Osteoblast (primary cell): ENCODE results near the gene GUCY2F. TPM values are rescaled to one million over a fixed set of nuclear protein-coding genes. Genes with fewer than 3 reads are reported as not detected.

Source experiments
- DNase-seq: peaks from one replicate; pipeline ENCODE4 v3.0.0; 2011; ENCODE audit warnings: low spot score, mixed read lengths; ENCODE audit not compliant: insufficient read length; ENCODE audit errors: missing footprints
- H2AFZ ChIP-seq: 2 replicates; pipeline ENCODE4 v1.6.0; 2011; ENCODE audit warnings: mild to moderate bottlenecking, low read length
- H3K27ac ChIP-seq: 2 replicates; pipeline ENCODE4 v1.5.1; 2011; ENCODE audit warnings: mild to moderate bottlenecking, low read depth, low read length, moderate library complexity
- H3K27me3 ChIP-seq: 2 replicates; pipeline ENCODE4 v1.6.0; 2012; ENCODE audit warnings: mild to moderate bottlenecking, control low read depth, inconsistent platforms, low read length, moderate library complexity; ENCODE audit not compliant: insufficient read depth
- H3K36me3 ChIP-seq: 2 replicates; pipeline ENCODE4 v1.5.1; 2011; ENCODE audit warnings: mild to moderate bottlenecking, low read length, control low read depth, moderate library complexity; ENCODE audit not compliant: insufficient read depth
- H3K4me1 ChIP-seq: 2 replicates; pipeline ENCODE4 v1.5.1; 2011; ENCODE audit warnings: mild to moderate bottlenecking, low read length, control low read depth, moderate library complexity; ENCODE audit not compliant: insufficient read depth
- H3K4me2 ChIP-seq: 2 replicates; pipeline ENCODE4 v1.6.0; 2011; ENCODE audit warnings: mild to moderate bottlenecking, low read length; ENCODE audit not compliant: insufficient read depth
- H3K4me3 ChIP-seq: fragments of 200-600 bp; sonication (generic); 3 replicates; pipeline ENCODE4 v1.5.1; 2012; ENCODE audit warnings: mild to moderate bottlenecking, low read length, inconsistent platforms; ENCODE audit not compliant: insufficient read depth
- H3K79me2 ChIP-seq: 2 replicates; pipeline ENCODE4 v1.6.0; 2012; ENCODE audit warnings: mild to moderate bottlenecking, low read length, control low read depth, inconsistent platforms; ENCODE audit not compliant: insufficient read depth
- H3K9me3 ChIP-seq: 2 replicates; pipeline ENCODE4 v1.5.1; 2011; ENCODE audit warnings: low read depth, low read length, control low read depth
- H4K20me1 ChIP-seq: 2 replicates; pipeline ENCODE4 v1.6.0; 2012; ENCODE audit warnings: mild to moderate bottlenecking, low read length, control low read depth; ENCODE audit not compliant: insufficient read depth
- CTCF ChIP-seq: IDR thresholded peaks from 2 replicates; pipeline ENCODE4 v1.5.1; 2011; ENCODE audit warnings: mild to moderate bottlenecking, low read depth, low read length, moderate library complexity; ENCODE audit errors: extremely low read depth
- total RNA-seq: library from RNA; depleted of rRNA; stranded (reverse); fragments of >200 nt; gene quantifications from 2 replicates; pipeline ENCODE4 v1.2.3, GENCODE V29; 2012

The GUCY2F gene
- total RNA-seq, 1 donor = not detected

GRCh38 chrX:109441266-109441665 lies 40.6 kb downstream of the GUCY2F start:
- Histone ChIP-seq H3K79me2 (no peaks in the 10 kb centered on the region), H3K9me3 (no peaks in the 10 kb centered on the region), H3K4me3 (no peak overlapping the region), H4K20me1 (no peaks in the 10 kb centered on the region), H3K36me3 (no peaks in the 10 kb centered on the region), H3K27ac (no peak overlapping the region), H3K27me3 (peaks cover 11% of the 10 kb centered on the region), H2AFZ (no peak overlapping the region), H3K4me2 (no peak overlapping the region), H3K4me1 (no peaks in the 10 kb centered on the region)
- DNase-seq = no peak
- no peak for TF ChIP-seq CTCF

- Histone ChIP-seq H3K79me2 (no peaks in the 10 kb centered on the region), H3K9me3 (no peaks in the 10 kb centered on the region), H3K4me1 (no peaks in the 10 kb centered on the region), H2AFZ (no peak overlapping the region), H3K36me3 (no peaks in the 10 kb centered on the region), H3K27me3 (peaks cover 11% of the 10 kb centered on the region), H3K4me2 (no peak overlapping the region), H3K27ac (no peak overlapping the region), H3K4me3 (no peak overlapping the region), H4K20me1 (no peaks in the 10 kb centered on the region)
- no peak for DNase-seq
- no peak for TF ChIP-seq CTCF
Measured at GRCh38 chrX:109440475-109440874, 41.4 kb downstream of the GUCY2F start.

- no peak overlapping the region for H3K4me3 ChIP-seq
- H3K4me2 ChIP-seq = no peak overlapping the region
- H2AFZ ChIP-seq = no peak overlapping the region
- no peaks in the 10 kb centered on the region for H3K36me3 ChIP-seq
- no peak for TF ChIP-seq CTCF
- H3K9me3 ChIP-seq = no peaks in the 10 kb centered on the region
- DNase-seq = no peak
- peaks cover 15% of the 10 kb centered on the region for H3K27me3 ChIP-seq
- H3K79me2 ChIP-seq = no peaks in the 10 kb centered on the region
- no peaks in the 10 kb centered on the region for H3K4me1 ChIP-seq
- H3K27ac ChIP-seq = no peak overlapping the region
- H4K20me1 ChIP-seq = no peaks in the 10 kb centered on the region
Measured at GRCh38 chrX:109409181-109409580, 72.7 kb downstream of the GUCY2F start.

- H3K4me2 ChIP-seq = no peak overlapping the region
- DNase-seq = peak; percentile 15
Measured at GRCh38 chrX:109403922-109404321, 78.0 kb downstream of the GUCY2F start.

More at GRCh38 chrX:109403922-109404321, 78.0 kb downstream of the GUCY2F start:
- no peak overlapping the region for H2AFZ ChIP-seq
- H4K20me1 ChIP-seq = no peaks in the 10 kb centered on the region
- no peaks in the 10 kb centered on the region for H3K79me2 ChIP-seq
- peaks cover 19% of the 10 kb centered on the region for H3K27me3 ChIP-seq
- TF ChIP-seq CTCF = no peak
- H3K36me3 ChIP-seq = no peaks in the 10 kb centered on the region
- H3K27ac ChIP-seq = no peak overlapping the region
- no peak overlapping the region for H3K4me3 ChIP-seq
- H3K4me1 ChIP-seq = no peaks in the 10 kb centered on the region
- no peaks in the 10 kb centered on the region for H3K9me3 ChIP-seq
